Osteocyte (in vitro differentiated cells): Measurements from ENCODE around the gene TFDP2. TPM values are rescaled to one million over a fixed set of nuclear protein-coding genes. Genes with fewer than 3 reads are reported as not detected.
A peak's percentile ranks its signal among the peaks of the same experiment; 100 is the strongest.
"Not testable (repeated sequence)": the region's sequence is repeated elsewhere in the genome, so short reads cannot be mapped to it uniquely, and the experiment has no call there.

ENCODE experiments used
- DNase-seq: peaks from one replicate; pipeline ENCODE4 v3.0.0; 2021; ENCODE audit warnings: mixed read lengths; ENCODE audit not compliant: unreplicated experiment; ENCODE audit errors: extremely low spot score
- H3K27ac Mint-ChIP-seq: one replicate; pipeline ENCODE4 v1.8.0; 2021; ENCODE audit warnings: mild to moderate bottlenecking, mixed read lengths; ENCODE audit not compliant: unreplicated experiment
- H3K27me3 Mint-ChIP-seq: one replicate; pipeline ENCODE4 v1.8.0; 2021; ENCODE audit warnings: mixed read lengths; ENCODE audit not compliant: unreplicated experiment
- H3K36me3 Mint-ChIP-seq: one replicate; pipeline ENCODE4 v1.8.0; 2021; ENCODE audit warnings: mixed read lengths; ENCODE audit not compliant: unreplicated experiment
- H3K4me1 Mint-ChIP-seq: one replicate; pipeline ENCODE4 v1.8.0; 2021; ENCODE audit warnings: mixed read lengths; ENCODE audit not compliant: unreplicated experiment
- H3K4me3 Mint-ChIP-seq: one replicate; pipeline ENCODE4 v1.8.0; 2021; ENCODE audit warnings: mild to moderate bottlenecking, moderate library complexity, mixed read lengths; ENCODE audit not compliant: unreplicated experiment
- H3K9me3 Mint-ChIP-seq: one replicate; pipeline ENCODE4 v1.8.0; 2021; ENCODE audit warnings: mixed read lengths; ENCODE audit not compliant: unreplicated experiment
- CTCF ChIP-seq: fragments of 200-600 bp; sonication (generic); IDR thresholded peaks from 2 replicates; pipeline ENCODE4 v1.5.0; 2021; ENCODE audit warnings: antibody characterized with exemption, mild to moderate bottlenecking, moderate library complexity
- total RNA-seq: library from RNA; stranded (reverse); gene quantifications from 2 replicates; pipeline ENCODE4 v1.2.1, GENCODE V29; 2021

TFDP2 gene
- total RNA-seq, 1 donor from 2014 or later = 49.3 TPM

- H3K27ac Mint-ChIP-seq = no peak overlapping the region
- no peak overlapping the region for H3K4me3 Mint-ChIP-seq
These were observed 220.6 kb downstream of the TFDP2 start for GRCh38 chr3:141928631-141929270.

GRCh38 chr3:141926929-141927328 is 222.4 kb downstream of the TFDP2 start:
- Mint-ChIP-seq H3K27me3 (no peaks in the 10 kb centered on the region), H3K4me3 (no peak overlapping the region), H3K27ac (no peak overlapping the region), H3K9me3 (no peaks in the 10 kb centered on the region), H3K4me1 (no peaks in the 10 kb centered on the region), H3K36me3 (peaks cover 34% of the 10 kb centered on the region)
- peak; percentile 62 for DNase-seq
- TF ChIP-seq CTCF = no peak

More at GRCh38 chr3:141928631-141929270, 220.6 kb downstream of the TFDP2 start:
- no peaks in the 10 kb centered on the region for H3K27me3 Mint-ChIP-seq
- peak; percentile 56 for DNase-seq
- H3K9me3 Mint-ChIP-seq = no peaks in the 10 kb centered on the region
- H3K4me1 Mint-ChIP-seq = no peaks in the 10 kb centered on the region
- no peak for TF ChIP-seq CTCF
- H3K36me3 Mint-ChIP-seq = peaks cover 25% of the 10 kb centered on the region

GRCh38 chr3:141925677-141926076 is 223.7 kb downstream of the TFDP2 start:
- not testable (repeated sequence) for H3K4me3 Mint-ChIP-seq, H3K27me3 Mint-ChIP-seq, H3K9me3 Mint-ChIP-seq, DNase-seq, H3K4me1 Mint-ChIP-seq, H3K27ac Mint-ChIP-seq
- peaks cover 38% of the 10 kb centered on the region for H3K36me3 Mint-ChIP-seq

- no peaks in the 10 kb centered on the region for H3K9me3 Mint-ChIP-seq
- peak; percentile 11 for DNase-seq
- H3K36me3 Mint-ChIP-seq = peaks cover 34% of the 10 kb centered on the region
- H3K4me3 Mint-ChIP-seq = no peak overlapping the region
- no peaks in the 10 kb centered on the region for H3K27me3 Mint-ChIP-seq
- no peaks in the 10 kb centered on the region for H3K4me1 Mint-ChIP-seq
- H3K27ac Mint-ChIP-seq = no peak overlapping the region
- no peak for TF ChIP-seq CTCF
These were observed 228.0 kb downstream of the TFDP2 start for GRCh38 chr3:141921316-141921715.

GRCh38 chr3:141920701-141921100 is 228.6 kb downstream of the TFDP2 start:
- H3K27me3 Mint-ChIP-seq = no peaks in the 10 kb centered on the region
- no peaks in the 10 kb centered on the region for H3K9me3 Mint-ChIP-seq
- peaks cover 34% of the 10 kb centered on the region for H3K36me3 Mint-ChIP-seq
- DNase-seq = no peak
- no peak overlapping the region for H3K4me3 Mint-ChIP-seq
- no peaks in the 10 kb centered on the region for H3K4me1 Mint-ChIP-seq
- H3K27ac Mint-ChIP-seq = no peak overlapping the region
- TF ChIP-seq CTCF = no peak

GRCh38 chr3:141915766-141916165 is 233.6 kb downstream of the TFDP2 start:
- H3K36me3 Mint-ChIP-seq = peaks cover 35% of the 10 kb centered on the region
- no peaks in the 10 kb centered on the region for H3K4me1 Mint-ChIP-seq
- no peak overlapping the region for H3K27ac Mint-ChIP-seq
- H3K27me3 Mint-ChIP-seq = no peaks in the 10 kb centered on the region
- DNase-seq = no peak
- no peak overlapping the region for H3K4me3 Mint-ChIP-seq
- no peak for TF ChIP-seq CTCF
- peaks cover 4% of the 10 kb centered on the region for H3K9me3 Mint-ChIP-seq
